ENCODE data around the gene PTPN7.
"Not testable (repeated sequence)": the region's sequence is repeated elsewhere in the genome, so short reads cannot be mapped to it uniquely, and the experiment has no call there.

Gene PTPN7

GRCh38 chr1:202129453-202130296 lies 30.7 kb downstream of the PTPN7 start:
- DNase-seq = no peak

DNA sequence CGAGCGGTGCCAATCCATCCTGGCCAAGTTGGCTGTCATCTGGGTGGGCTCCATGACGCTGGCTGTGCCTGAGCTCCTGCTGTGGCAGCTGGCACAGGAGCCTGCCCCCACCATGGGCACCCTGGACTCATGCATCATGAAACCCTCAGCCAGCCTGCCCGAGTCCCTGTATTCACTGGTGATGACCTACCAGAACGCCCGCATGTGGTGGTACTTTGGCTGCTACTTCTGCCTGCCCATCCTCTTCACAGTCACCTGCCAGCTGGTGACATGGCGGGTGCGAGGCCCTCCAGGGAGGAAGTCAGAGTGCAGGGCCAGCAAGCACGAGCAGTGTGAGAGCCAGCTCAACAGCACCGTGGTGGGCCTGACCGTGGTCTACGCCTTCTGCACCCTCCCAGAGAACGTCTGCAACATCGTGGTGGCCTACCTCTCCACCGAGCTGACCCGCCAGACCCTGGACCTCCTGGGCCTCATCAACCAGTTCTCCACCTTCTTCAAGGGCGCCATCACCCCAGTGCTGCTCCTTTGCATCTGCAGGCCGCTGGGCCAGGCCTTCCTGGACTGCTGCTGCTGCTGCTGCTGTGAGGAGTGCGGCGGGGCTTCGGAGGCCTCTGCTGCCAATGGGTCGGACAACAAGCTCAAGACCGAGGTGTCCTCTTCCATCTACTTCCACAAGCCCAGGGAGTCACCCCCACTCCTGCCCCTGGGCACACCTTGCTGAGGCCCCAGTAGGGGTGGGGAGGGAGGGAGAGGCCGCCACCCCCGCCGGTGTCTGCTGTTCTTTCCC lies 32.4 kb downstream of the PTPN7 start:
- DNase-seq = no peak

DNA sequence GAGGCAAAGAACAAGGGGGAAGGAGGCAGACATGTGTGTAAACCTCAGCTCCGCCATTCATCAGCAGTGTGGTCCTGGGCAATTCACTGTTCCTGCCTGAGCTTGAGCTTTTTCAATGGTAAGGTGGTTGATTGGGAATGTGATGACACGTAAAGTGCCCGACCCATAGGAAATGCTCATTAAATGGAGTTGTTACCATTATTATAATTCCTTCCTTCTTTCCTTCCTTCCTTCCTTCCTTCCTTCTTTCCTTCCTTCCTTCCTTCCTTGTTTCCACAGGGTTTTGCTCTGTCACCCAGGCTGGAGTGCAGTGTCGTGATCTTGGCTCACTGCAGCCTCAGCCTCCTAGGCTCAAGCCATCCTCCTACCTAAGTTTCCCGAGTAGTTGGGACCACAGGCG lies 33.3 kb downstream of the PTPN7 start:
- no peak for DNase-seq

DNA sequence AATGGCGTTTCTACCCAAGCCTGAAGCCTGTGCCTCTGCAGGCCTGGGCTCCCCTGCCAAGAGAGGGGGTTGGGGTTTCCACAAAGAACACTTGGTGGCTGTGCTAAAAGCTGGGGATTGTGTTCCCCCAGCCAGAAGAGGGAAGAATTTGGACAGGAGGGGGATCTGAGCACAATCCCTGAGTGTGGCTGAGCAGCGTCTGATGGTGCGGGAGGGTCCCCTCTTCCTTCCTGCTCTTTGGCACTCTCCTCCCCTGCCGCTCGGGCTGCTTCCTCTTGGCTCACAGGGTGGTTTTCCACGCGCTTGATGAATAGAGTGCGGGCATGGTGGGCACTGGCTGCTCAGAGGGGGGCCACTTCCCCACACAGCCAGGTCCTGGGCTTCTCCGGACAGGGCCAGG lies 34.0 kb downstream of the PTPN7 start:
- DNase-seq = no peak

DNA sequence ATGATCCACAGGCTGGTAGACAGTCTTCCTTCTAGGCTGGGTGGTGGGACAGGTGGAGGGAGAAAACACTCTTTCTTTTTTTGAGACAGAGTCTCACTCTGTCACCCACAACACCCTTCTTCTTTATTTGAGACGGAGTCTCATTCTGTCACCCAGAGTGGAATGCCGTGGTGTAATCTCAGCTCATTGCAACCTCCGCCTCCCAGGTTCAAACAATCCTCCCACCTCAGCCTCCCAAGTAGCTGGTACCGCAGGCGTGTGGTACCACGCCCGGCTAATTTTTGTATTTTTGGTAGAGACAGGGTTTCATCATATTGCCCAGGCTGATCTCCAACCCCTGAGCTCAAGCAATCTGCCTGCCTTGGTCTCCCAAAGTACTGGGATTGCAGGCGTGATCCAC lies 34.8 kb downstream of the PTPN7 start:
- no peak for DNase-seq

GRCh38 chr1:202124142-202124541 lies 36.3 kb downstream of the PTPN7 start:
- no peak for DNase-seq

DNA sequence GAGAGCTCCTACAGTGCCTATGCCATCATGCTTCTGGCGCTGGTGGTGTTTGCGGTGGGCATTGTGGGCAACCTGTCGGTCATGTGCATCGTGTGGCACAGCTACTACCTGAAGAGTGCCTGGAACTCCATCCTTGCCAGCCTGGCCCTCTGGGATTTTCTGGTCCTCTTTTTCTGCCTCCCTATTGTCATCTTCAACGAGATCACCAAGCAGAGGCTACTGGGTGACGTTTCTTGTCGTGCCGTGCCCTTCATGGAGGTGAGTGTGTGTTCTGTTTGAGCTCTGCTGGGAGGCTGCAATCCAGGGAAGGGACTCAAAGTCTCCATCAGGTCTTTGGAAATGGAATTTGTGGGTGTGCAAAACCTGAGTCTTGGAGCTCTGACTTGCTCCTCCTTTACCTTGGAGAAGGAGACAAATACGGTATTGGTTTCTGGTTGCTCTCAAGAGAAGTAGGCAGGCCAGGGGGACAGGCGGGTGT lies 37.0 kb downstream of the PTPN7 start:
- DNase-seq = no peak

DNA sequence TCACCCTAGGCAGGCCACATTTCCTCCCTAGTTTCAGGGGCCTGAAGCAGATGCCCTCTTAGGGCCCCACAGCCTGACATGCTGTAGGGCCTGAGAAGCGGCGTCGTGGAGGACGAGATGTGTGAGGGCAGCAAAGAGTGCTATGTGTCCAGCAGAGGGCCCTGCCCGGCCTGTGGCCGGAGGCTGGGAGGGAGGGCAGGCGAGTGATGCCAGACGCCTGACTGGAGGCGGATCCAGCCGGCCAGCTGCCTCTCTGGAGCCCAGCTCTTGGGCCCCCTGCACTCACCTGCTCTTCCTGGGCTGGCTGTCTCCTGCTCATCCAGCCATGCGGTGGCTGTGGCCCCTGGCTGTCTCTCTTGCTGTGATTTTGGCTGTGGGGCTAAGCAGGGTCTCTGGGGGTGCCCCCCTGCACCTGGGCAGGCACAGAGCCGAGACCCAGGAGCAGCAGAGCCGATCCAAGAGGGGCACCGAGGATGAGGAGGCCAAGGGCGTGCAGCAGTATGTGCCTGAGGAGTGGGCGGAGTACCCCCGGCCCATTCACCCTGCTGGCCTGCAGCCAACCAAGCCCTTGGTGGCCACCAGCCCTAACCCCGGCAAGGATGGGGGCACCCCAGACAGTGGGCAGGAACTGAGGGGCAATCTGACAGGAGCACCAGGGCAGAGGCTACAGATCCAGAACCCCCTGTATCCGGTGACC lies 37.6 kb downstream of the PTPN7 start, which contains the start of gene GPR37L1:
GPR37L1 (plus strand) TSS at position 279 of the 697 bp plus-strand sequence; CDS start at position 326, 47 bp downstream.
- DNase-seq = no peak

DNA sequence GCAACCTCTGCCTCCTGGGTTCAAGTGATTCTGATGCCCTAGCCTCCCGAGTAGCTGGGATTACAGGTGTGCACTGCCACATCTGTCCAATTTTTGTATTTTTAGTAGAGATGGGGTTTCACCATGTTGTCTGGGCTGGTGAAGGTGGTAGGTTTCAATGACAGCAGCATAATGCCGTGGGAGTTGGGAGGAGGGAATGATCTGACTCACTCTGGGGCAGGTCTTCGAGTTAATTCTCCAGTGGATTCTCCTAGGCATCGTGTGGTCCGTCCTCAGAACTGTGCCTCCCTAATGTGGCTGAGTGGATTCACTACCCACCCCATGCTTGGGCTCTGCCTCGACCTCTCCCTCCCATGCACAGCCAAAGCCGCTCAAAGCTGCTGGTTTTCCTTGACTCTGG lies 39.4 kb downstream of the PTPN7 start:
- no peak for DNase-seq

- DNase-seq = no peak
Measured at GRCh38 chr1:202117898-202118371, 42.5 kb downstream of the PTPN7 start.

DNA sequence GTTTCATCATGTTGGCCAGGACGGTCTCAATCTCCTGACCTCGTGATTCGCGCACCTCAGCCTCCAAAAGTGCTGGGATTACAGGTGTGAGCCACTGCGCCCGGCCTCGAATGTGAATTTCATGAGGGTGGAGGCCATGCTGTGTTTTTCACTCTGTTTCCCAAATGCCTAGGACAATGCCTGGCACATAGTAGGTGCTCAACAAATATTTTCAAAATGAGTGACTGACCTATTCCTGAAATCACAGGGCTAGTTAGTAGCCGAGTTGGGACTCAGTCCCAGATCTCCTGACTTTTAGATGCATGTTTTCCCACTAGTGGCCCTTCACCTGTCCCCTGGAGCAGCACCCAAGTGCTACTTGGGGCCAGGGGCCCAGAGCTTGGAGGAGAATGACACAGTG lies 44.1 kb downstream of the PTPN7 start:
- no peak for DNase-seq

GRCh38 chr1:202113690-202114300 lies 46.6 kb downstream of the PTPN7 start:
- DNase-seq = no peak

GRCh38 chr1:202112859-202113689 lies 47.3 kb downstream of the PTPN7 start:
- DNase-seq = no peak

DNA sequence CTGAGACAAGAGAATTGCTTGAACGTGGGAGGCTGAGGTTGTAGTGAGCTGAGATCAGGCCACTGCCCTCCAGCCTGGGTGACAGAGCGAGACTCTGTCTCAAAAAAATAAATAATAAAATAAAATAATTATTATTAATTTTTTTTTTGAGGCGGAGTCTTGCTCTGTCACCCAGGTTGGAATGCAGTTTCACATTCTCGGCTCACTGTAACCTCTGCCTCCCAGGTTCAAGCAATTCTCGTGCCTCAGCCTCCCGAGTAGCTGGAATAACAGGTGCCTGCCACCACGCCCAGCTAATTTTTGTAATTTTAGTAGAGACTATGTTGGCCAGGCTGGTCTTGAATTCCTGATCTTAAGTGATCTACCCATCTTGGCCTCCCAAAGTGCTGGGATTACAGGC lies 48.8 kb downstream of the PTPN7 start:
- DNase-seq = not testable (repeated sequence)

- DNase-seq = no peak
Measured at GRCh38 chr1:202110977-202111376, 49.4 kb downstream of the PTPN7 start.

GRCh38 chr1:202107801-202108731 lies 52.3 kb downstream of the PTPN7 start:
- DNase-seq = no peak

GRCh38 chr1:202107321-202107761 lies 53.1 kb downstream of the PTPN7 start:
- no peak for DNase-seq

- no peak for DNase-seq
Measured at GRCh38 chr1:202106340-202107254, 53.8 kb downstream of the PTPN7 start.
